Liver (tissue), 3 donors: ENCODE data around the gene CLN6.

Experiments
- ATF3 ChIP-seq: IDR thresholded peaks from 2 replicates; pipeline ENCODE4 v1.6.1; 2016; ENCODE audit warnings: antibody characterized with exemption
- CTCF ChIP-seq: fragments of 150-350 bp; IDR thresholded peaks from 2 replicates; pipeline ENCODE4 v1.5.1; 2017; ENCODE audit warnings: improper control_type of control experiment, low read depth, low read length; ENCODE audit not compliant: missing input control
- FOXA1 ChIP-seq: IDR thresholded peaks from 2 replicates; pipeline ENCODE4 v1.6.1; 2016; ENCODE audit warnings: antibody characterized with exemption
- HNF4A ChIP-seq, 2 donors: conservative IDR thresholded peaks; 2 replicates each; pipeline ENCODE4 v1.6.1; 2016; ENCODE audit warnings: antibody characterized with exemption in 2 of 2, mild to moderate bottlenecking in 2 of 2
- HNF4G ChIP-seq: IDR thresholded peaks from 2 replicates; pipeline ENCODE4 v1.6.1; 2016; ENCODE audit warnings: antibody characterized with exemption
- JUND ChIP-seq, 2 donors: IDR thresholded peaks; 2 replicates each; pipeline ENCODE4 v1.6.1; 2016; ENCODE audit warnings: antibody characterized with exemption in 2 of 2
- MAX ChIP-seq: IDR thresholded peaks from 2 replicates; pipeline ENCODE4 v1.6.1; 2016; ENCODE audit warnings: antibody characterized with exemption
- REST ChIP-seq: IDR thresholded peaks from 2 replicates; pipeline ENCODE4 v1.6.1; 2016; ENCODE audit warnings: antibody characterized with exemption, mild to moderate bottlenecking
- RXRA ChIP-seq, 2 donors: IDR thresholded peaks; 2 replicates each; pipeline ENCODE4 v1.6.1; 2017 to 2018; ENCODE audit warnings: antibody characterized with exemption in 2 of 2, mild to moderate bottlenecking in 1 of 2
- TAF1 ChIP-seq: conservative IDR thresholded peaks from 2 replicates; pipeline ENCODE4 v1.6.1; 2016; ENCODE audit warnings: antibody characterized with exemption, mild to moderate bottlenecking
- YY1 ChIP-seq: IDR thresholded peaks from 2 replicates; pipeline ENCODE4 v1.6.1; 2016; ENCODE audit warnings: antibody characterized with exemption, mild to moderate bottlenecking
- ZBTB33 ChIP-seq: IDR thresholded peaks from 2 replicates; pipeline ENCODE4 v1.6.1; 2016; ENCODE audit warnings: antibody characterized with exemption
- donor health status: healthy.
- donor health status: healthy.

GRCh38 chr15:68252925-68253534 lies 23.5 kb upstream of the CLN6 start:
- TF ChIP-seq MAX (no peak), CTCF (peak; percentile 93), HNF4A (conservative IDR thresholded peaks at IDR 0.05) (no peak), YY1 (no peak), ATF3 (no peak), JUND (IDR thresholded peaks at IDR 0.05) (no peak), FOXA1 (no peak), TAF1 (no peak), REST (no peak), RXRA (IDR thresholded peaks at IDR 0.05) (no peak), HNF4G (no peak), ZBTB33 (no peak)
